Activated CD4-positive, alpha-beta T cell treated with anti-CD3 and anti-CD28 coated beads, Interleukin-2, amount 50 U/mL, for 1 hour (primary cell): Measurements from ENCODE around the gene CYP2W1.
"Not testable (repeated sequence)": the region's sequence is repeated elsewhere in the genome, so short reads cannot be mapped to it uniquely, and the experiment has no call there.

Experiments
- DNase-seq: peaks from one replicate; pipeline ENCODE4 v3.0.0-alpha.2; 2020

The CYP2W1 gene

GRCh38 chr7:1031716-1032455 lies 48.9 kb downstream of the CYP2W1 start:
- DNase-seq: no peak

- no peak for DNase-seq
Measured at GRCh38 chr7:1032536-1033181, 49.7 kb downstream of the CYP2W1 start.

DNA sequence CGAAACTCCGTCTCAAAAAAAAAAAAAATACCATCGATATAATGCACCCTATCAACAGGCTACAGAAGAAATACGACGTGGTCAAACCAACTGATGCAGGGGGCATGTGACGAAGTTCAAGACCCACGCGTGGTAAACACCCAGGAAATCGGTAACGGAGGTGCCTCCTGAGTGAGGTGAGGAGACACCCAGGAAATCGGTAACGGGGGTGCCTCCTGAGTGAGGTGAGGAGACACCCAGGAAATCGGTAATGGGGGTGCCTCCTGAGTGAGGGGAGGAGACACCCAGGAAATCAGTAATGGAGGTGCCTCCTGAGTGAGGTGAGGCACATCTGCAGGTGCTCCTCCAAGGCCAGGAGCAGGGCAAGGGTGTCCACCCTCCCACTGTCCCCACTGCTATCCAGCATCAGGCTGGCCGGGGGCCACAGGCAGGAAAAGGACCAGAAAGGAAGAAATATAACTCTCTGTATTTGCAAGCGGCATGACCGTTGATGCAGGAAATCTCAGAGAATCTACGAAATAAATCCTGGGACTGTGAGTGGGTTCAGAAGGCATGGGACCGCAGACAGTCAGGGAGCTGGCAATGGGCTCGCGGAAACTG lies 50.7 kb downstream of the CYP2W1 start:
- DNase-seq: peak; percentile 23

GRCh38 chr7:1034769-1035168 lies 51.8 kb downstream of the CYP2W1 start:
- DNase-seq: not testable (repeated sequence)

- DNase-seq: not testable (repeated sequence)
Measured at GRCh38 chr7:1036164-1036928, 53.4 kb downstream of the CYP2W1 start.
